K562 (cell line): ENCODE data around the gene ZNF680. TPM values are rescaled to one million over a fixed set of nuclear protein-coding genes. Genes with fewer than 3 reads are reported as not detected.
A peak's percentile ranks its signal among the peaks of the same experiment; 100 is the strongest.

Experiments
- ATAC-seq: fragments of 200-7000 bp; cut with Tn5 transposase; 3 replicates; pipeline ENCODE4 v1.9.1; 2020; ENCODE audit warnings: moderate library complexity
- BruUV-seq: library from RNA; stranded (reverse); fragments of 400-500 nt; replicated peaks from 2 replicates; lab custom pipeline; 2021; lab: Mats Ljungman, UMichigan
- CTCF ChIA-PET: fragments of 300-600 bp; formaldehyde crosslinking; extraction: SDS; loops from one replicate; lab custom pipeline; 2021; ENCODE audit warnings: low intra/inter-chr PET ratio; lab: Yijun Ruan, JAX
- POLR2A ChIA-PET: fragments of 300-600, 350-650 bp; sonication (Branson Sonifier 250); formaldehyde crosslinking; extraction: SDS; loops from one replicate; lab custom pipeline; 2021; ENCODE audit warnings: antibody characterized with exemption, inconsistent platforms; lab: Yijun Ruan, JAX
- DNase-seq, 4 experiments: peaks; one replicate each; pipeline versions ENCODE4 v3.0.0 to v3.0.0-alpha.2; 2011 to 2018; ENCODE audit warnings: low spot score in 3 of 4, mixed read lengths in 3 of 4; ENCODE audit errors: extremely low read depth in 1 of 4
- FAIRE-seq: peaks from 2 replicates; lab custom pipeline; 2011; peaks lifted over from hg19 to GRCh38; lab: Jason Lieb, UNC
- H2AFZ ChIP-seq: 2 replicates; pipeline ENCODE4 v1.6.0; 2011; ENCODE audit warnings: low read depth, low read length, control low read depth, inconsistent platforms
- H3K27ac ChIP-seq: fragments of 200-600 bp; 3 replicates; pipeline ENCODE4 v1.8.0; 2011; ENCODE audit warnings: low read depth, mild to moderate bottlenecking, control low read depth, inconsistent platforms, low read length, moderate library complexity, mixed read lengths; ENCODE audit errors: extremely low read depth
- H3K27me3 ChIP-seq, 2 experiments: fragments of 300-600 bp in 1 of 2; 2 replicates in 1 of 2; 3 replicates in 1 of 2; pipeline versions ENCODE4 v1.6.0 to v1.8.0; 2011; ENCODE audit warnings: inconsistent platforms in 2 of 2, low read length in 2 of 2, mild to moderate bottlenecking in 1 of 2, mixed read lengths in 1 of 2, moderate library complexity in 1 of 2; ENCODE audit not compliant: control insufficient read depth in 2 of 2, insufficient read depth in 2 of 2
- H3K36me3 ChIP-seq: fragments of 300-600 bp; 3 replicates; pipeline ENCODE4 v1.8.0; 2011; ENCODE audit warnings: mild to moderate bottlenecking, low read length, inconsistent platforms; ENCODE audit not compliant: control insufficient read depth, insufficient read depth
- H3K4me1 ChIP-seq, 2 experiments: fragments of 200-600 bp in 1 of 2; replicated peaks in 1 of 2; 2 replicates in 1 of 2; 3 replicates in 1 of 2; pipeline versions ENCODE4 v1.5.1 to v1.8.0; 2011; ENCODE audit warnings: inconsistent platforms in 2 of 2, low read length in 2 of 2, mild to moderate bottlenecking in 1 of 2, mixed read lengths in 1 of 2, moderate library complexity in 1 of 2; ENCODE audit not compliant: control insufficient read depth in 2 of 2, insufficient read depth in 2 of 2
- H3K4me2 ChIP-seq: 2 replicates; pipeline ENCODE4 v1.6.1; 2011; ENCODE audit warnings: low read length, control low read depth, inconsistent platforms, mixed read lengths; ENCODE audit not compliant: insufficient read depth
- H3K4me3 ChIP-seq: fragments of 200-600 bp; sonication (generic), shearing (Covaris generic); 2 replicates; pipeline ENCODE4 v1.5.1; 2016; ENCODE audit warnings: control low read depth, inconsistent platforms
- H3K79me2 ChIP-seq: fragments of 200-600 bp; 3 replicates; pipeline ENCODE4 v1.8.0; 2011; ENCODE audit warnings: low read length, inconsistent platforms; ENCODE audit not compliant: control insufficient read depth, insufficient read depth
- H3K9ac ChIP-seq, 2 experiments: 2 replicates each; pipeline versions ENCODE4 v1.6.0 to v1.6.1; 2011; ENCODE audit warnings: low read depth in 2 of 2, low read length in 2 of 2, control low read depth in 1 of 2, inconsistent platforms in 1 of 2, mild to moderate bottlenecking in 1 of 2, mixed read lengths in 1 of 2; ENCODE audit not compliant: insufficient read depth in 1 of 2
- H3K9me1 ChIP-seq: one replicate; pipeline ENCODE4 v1.6.0; 2011; ENCODE audit warnings: inconsistent platforms, mild to moderate bottlenecking, low read length, moderate library complexity; ENCODE audit not compliant: control insufficient read depth, insufficient read depth
- H3K9me3 ChIP-seq: replicated peaks from 2 replicates; pipeline ENCODE4 v1.5.1; 2011; ENCODE audit warnings: low read depth, low read length, inconsistent platforms; ENCODE audit not compliant: control insufficient read depth, insufficient read depth
- H4K20me1 ChIP-seq: replicated peaks from 2 replicates; pipeline ENCODE4 v1.6.1; 2011; ENCODE audit warnings: low read length, inconsistent platforms, mixed read lengths; ENCODE audit not compliant: control insufficient read depth, insufficient read depth
- ZNF274 ChIP-seq: IDR thresholded peaks from 2 replicates; pipeline ENCODE4 v1.6.1; 2011; ENCODE audit warnings: low read depth, mild to moderate bottlenecking, low read length, moderate library complexity, borderline replicate concordance
- WGBS: fragments of 100-300 bp; shearing (Covaris generic); methylation state at CpG from one replicate; pipeline ENCODE4 v1.1.6; 2016; ENCODE audit warnings: low coverage, mixed read lengths; ENCODE audit not compliant: insufficient coverage; ENCODE audit errors: missing lambda C conversion rate; 5-methylcytosine and 5-hydroxymethylcytosine counted together
- in situ Hi-C: fragments of 300-500 bp; cut with MboI; formaldehyde crosslinking; loops from 4 replicates; pipeline ENCODE4 v1.15.0; 2018; ENCODE audit warnings: inconsistent platforms, mixed read lengths
- intact Hi-C: fragments of 100-400 bp; cut with micrococcal nuclease; formaldehyde crosslinking; loops from 2 replicates; pipeline ENCODE4 v1.14.2; 2022
- polyA plus RNA-seq, 8 experiments: library from polyadenylated mRNA; depleted of rRNA in 4 of 8; stranded (reverse) in 5 of 8; unstranded in 3 of 8; fragments of >200 nt; fragmentation: Nextera tagmentation in 2 of 8; fragmentation: Illumina TruSeq in 1 of 8; extraction: Ambion mirVana in 2 of 8; extraction: Trizol in 1 of 8; gene quantifications; 2 replicates each; pipeline versions ENCODE4 v1.2.1 to v1.2.3, GENCODE V29; 2011 to 2014; ENCODE audit warnings: inconsistent platforms in 1 of 8, missing spikeins in 1 of 8
- total RNA-seq, 7 experiments: library from RNA; depleted of rRNA in 6 of 7; stranded (reverse); fragments of >200 nt in 6 of 7; fragmentation: Illumina TruSeq in 2 of 7; extraction: Trizol in 2 of 7; gene quantifications; 2 replicates each; pipeline versions ENCODE4 v1.2.1 to v1.2.3, GENCODE V29; 2011 to 2021; ENCODE audit warnings: low replicate concordance in 1 of 7
- TF ChIP-seq, protein P1 (sequence below): IDR thresholded peaks from 2 replicates; pipeline ENCODE4 v1.6.1; 2011; ENCODE audit warnings: borderline replicate concordance, low read depth, mild to moderate bottlenecking, moderate library complexity, low read length; ENCODE audit not compliant: insufficient read depth, poor library complexity, severe bottlenecking
- TF ChIP-seq, protein P2 (sequence below): fragments of 250-450 bp; sonication (Bioruptor Pico); IDR thresholded peaks from 2 replicates; pipeline ENCODE4 v1.8.0; 2021; ENCODE audit warnings: moderate library complexity, mild to moderate bottlenecking, inconsistent platforms
- TF ChIP-seq, protein P3 (sequence below): sonication (generic); formaldehyde crosslinking; IDR thresholded peaks from 2 replicates; pipeline ENCODE4 v1.8.0; 2023; ENCODE audit warnings: mild to moderate bottlenecking, missing genetic modification reagents

Gene ZNF680
- total and polyA plus RNA-seq, 9 of the 15 experiments (the other 6 are each of a cell fraction or from before 2014, with no cell fraction given), result 7.0 to 25.0 (median 12.0) TPM

DNA sequence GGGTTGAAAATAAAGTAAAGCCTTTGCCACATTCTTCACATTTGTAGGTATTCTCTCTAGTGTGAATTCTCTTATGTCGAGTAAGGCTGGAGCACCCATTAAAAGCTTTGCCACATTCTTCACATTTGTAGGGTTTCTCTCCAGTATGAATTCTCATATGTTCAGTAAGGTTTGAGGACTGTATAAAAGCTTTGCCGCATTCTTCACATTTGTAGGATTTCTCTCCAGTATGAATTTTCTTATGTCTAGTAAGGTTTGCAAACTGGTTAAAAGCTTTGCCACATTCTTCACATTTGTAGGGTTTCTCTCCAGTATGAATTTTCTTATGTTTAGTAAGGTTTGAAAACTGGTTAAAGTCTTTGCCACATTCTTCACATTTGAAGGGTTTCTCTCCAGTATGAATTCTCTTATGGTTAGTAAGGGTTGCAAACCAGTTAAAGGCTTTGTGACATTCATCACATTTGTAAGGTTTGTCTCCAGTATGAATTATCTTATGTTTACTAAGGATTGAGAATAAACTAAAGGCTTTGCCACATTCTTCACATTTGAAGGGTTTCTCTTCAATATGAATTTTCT, 41.4 kb downstream of the ZNF680 start:
- in situ Hi-C loops (no loop called here), intact Hi-C loops (no loop called here)
- Histone ChIP-seq H3K27me3 (no peaks in the 10 kb centered on the region), H3K9ac (no peak overlapping the region), H3K36me3 (peaks cover 9% of the 10 kb centered on the region; the same call in 1 of the 3 replicates), H3K9me3 (peaks cover 11% of the 10 kb centered on the region), H3K79me2 (peaks cover 11% of the 10 kb centered on the region; the same call in 1 of the 3 replicates), H3K9me1 (no peaks in the 10 kb centered on the region), H4K20me1 (no peaks in the 10 kb centered on the region), H3K4me2 (no peak overlapping the region), H3K27ac (no peak overlapping the region), H3K4me1 (no peaks in the 10 kb centered on the region), H2AFZ (no peak overlapping the region), H3K4me3 (no peak overlapping the region)
- no peak for DNase-seq
- CTCF ChIA-PET, result no interaction called here
- POLR2A ChIA-PET, result no interaction called here
- peak; percentile 93 for TF ChIP-seq ZNF274
- TF ChIP-seq, protein P1, sequence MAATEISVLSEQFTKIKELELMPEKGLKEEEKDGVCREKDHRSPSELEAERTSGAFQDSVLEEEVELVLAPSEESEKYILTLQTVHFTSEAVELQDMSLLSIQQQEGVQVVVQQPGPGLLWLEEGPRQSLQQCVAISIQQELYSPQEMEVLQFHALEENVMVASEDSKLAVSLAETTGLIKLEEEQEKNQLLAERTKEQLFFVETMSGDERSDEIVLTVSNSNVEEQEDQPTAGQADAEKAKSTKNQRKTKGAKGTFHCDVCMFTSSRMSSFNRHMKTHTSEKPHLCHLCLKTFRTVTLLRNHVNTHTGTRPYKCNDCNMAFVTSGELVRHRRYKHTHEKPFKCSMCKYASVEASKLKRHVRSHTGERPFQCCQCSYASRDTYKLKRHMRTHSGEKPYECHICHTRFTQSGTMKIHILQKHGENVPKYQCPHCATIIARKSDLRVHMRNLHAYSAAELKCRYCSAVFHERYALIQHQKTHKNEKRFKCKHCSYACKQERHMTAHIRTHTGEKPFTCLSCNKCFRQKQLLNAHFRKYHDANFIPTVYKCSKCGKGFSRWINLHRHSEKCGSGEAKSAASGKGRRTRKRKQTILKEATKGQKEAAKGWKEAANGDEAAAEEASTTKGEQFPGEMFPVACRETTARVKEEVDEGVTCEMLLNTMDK, result no peak
- TF ChIP-seq, protein P2, sequence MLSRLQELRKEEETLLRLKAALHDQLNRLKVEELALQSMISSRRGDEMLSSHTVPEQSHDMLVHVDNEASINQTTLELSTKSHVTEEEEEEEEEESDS (CRISPR knock-in tag), result no peak
- TF ChIP-seq, protein P3, sequence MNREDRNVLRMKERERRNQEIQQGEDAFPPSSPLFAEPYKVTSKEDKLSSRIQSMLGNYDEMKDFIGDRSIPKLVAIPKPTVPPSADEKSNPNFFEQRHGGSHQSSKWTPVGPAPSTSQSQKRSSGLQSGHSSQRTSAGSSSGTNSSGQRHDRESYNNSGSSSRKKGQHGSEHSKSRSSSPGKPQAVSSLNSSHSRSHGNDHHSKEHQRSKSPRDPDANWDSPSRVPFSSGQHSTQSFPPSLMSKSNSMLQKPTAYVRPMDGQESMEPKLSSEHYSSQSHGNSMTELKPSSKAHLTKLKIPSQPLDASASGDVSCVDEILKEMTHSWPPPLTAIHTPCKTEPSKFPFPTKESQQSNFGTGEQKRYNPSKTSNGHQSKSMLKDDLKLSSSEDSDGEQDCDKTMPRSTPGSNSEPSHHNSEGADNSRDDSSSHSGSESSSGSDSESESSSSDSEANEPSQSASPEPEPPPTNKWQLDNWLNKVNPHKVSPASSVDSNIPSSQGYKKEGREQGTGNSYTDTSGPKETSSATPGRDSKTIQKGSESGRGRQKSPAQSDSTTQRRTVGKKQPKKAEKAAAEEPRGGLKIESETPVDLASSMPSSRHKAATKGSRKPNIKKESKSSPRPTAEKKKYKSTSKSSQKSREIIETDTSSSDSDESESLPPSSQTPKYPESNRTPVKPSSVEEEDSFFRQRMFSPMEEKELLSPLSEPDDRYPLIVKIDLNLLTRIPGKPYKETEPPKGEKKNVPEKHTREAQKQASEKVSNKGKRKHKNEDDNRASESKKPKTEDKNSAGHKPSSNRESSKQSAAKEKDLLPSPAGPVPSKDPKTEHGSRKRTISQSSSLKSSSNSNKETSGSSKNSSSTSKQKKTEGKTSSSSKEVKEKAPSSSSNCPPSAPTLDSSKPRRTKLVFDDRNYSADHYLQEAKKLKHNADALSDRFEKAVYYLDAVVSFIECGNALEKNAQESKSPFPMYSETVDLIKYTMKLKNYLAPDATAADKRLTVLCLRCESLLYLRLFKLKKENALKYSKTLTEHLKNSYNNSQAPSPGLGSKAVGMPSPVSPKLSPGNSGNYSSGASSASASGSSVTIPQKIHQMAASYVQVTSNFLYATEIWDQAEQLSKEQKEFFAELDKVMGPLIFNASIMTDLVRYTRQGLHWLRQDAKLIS (CRISPR knock-in tag), result no peak
- ATAC-seq, result no peak
- WGBS, result 47% methylated on average over 2 of the region's 2 CpGs
- BruUV-seq, result no TSS peak
- no peak for FAIRE-seq
